HEK293T (cell line): ENCODE results near the gene PLEKHG4B.

Experiments used
- ARNT ChIP-seq: fragments of 450-650 bp; IDR thresholded peaks from 2 replicates; pipeline ENCODE4 v1.6.1; 2017; ENCODE audit warnings: mild to moderate bottlenecking
- BHLHE40 ChIP-seq: fragments of 450-650 bp; IDR thresholded peaks from 2 replicates; pipeline ENCODE4 v1.6.1; 2016; ENCODE audit warnings: mild to moderate bottlenecking, moderate library complexity, borderline replicate concordance
- ELF4 ChIP-seq: fragments of 450-650 bp; IDR thresholded peaks from 2 replicates; pipeline ENCODE4 v1.6.1; 2017; ENCODE audit warnings: antibody characterized with exemption
- FOXK2 ChIP-seq: fragments of 450-650 bp; IDR thresholded peaks from 2 replicates; pipeline ENCODE4 v1.6.1; 2016; ENCODE audit warnings: mild to moderate bottlenecking
- FOXM1 ChIP-seq: fragments of 450-650 bp; IDR thresholded peaks from 2 replicates; pipeline ENCODE4 v1.6.1; 2017; ENCODE audit warnings: mild to moderate bottlenecking, borderline replicate concordance
- SUZ12 ChIP-seq: fragments of 450-650 bp; IDR thresholded peaks from 2 replicates; pipeline ENCODE4 v1.6.1; 2016; ENCODE audit warnings: mild to moderate bottlenecking
- TARDBP ChIP-seq: fragments of 450-650 bp; IDR thresholded peaks from 2 replicates; pipeline ENCODE4 v1.6.1; 2016
- ZNF384 ChIP-seq: fragments of 450-650 bp; IDR thresholded peaks from 2 replicates; pipeline ENCODE4 v1.6.1; 2016
- TF ChIP-seq, protein P1 (sequence below): fragments of 450-650 bp; IDR thresholded peaks from 2 replicates; pipeline ENCODE4 v1.6.1; 2016

GRCh38 chr5:93221-93980, 1.4 kb downstream of the PLEKHG4B start:
- TF ChIP-seq ARNT: no peak
- TF ChIP-seq FOXM1: no peak
- no peak for TF ChIP-seq TARDBP
- no peak for TF ChIP-seq FOXK2
- TF ChIP-seq SUZ12: no peak
- TF ChIP-seq ZNF384: no peak
- TF ChIP-seq, protein P1, sequence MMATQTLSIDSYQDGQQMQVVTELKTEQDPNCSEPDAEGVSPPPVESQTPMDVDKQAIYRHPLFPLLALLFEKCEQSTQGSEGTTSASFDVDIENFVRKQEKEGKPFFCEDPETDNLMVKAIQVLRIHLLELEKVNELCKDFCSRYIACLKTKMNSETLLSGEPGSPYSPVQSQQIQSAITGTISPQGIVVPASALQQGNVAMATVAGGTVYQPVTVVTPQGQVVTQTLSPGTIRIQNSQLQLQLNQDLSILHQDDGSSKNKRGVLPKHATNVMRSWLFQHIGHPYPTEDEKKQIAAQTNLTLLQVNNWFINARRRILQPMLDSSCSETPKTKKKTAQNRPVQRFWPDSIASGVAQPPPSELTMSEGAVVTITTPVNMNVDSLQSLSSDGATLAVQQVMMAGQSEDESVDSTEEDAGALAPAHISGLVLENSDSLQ: no peak
- TF ChIP-seq ELF4: no peak
- no peak for TF ChIP-seq BHLHE40
